ENCODE data around the gene PLLP. TPM values are rescaled to one million over a fixed set of nuclear protein-coding genes. Genes with fewer than 3 reads are reported as not detected.

The PLLP gene
- total and polyA plus RNA-seq, 2 experiments from 2014 or later: 1.3 to 6.1 TPM

GRCh38 chr16:57252148-57252721 is 32.2 kb downstream of the PLLP start:
- DNase-seq (ENCODE audit: low spot score): no peak
- ATAC-seq: no peak
- Histone ChIP-seq H3K79me2 (replicated peaks; ENCODE audit: insufficient read depth) (no peaks in the 10 kb centered on the region), H3K27ac (ENCODE audit: low read depth) (no peak overlapping the region), H3K9me2 (ENCODE audit: insufficient read depth) (no peaks in the 10 kb centered on the region), H3K36me3 (ENCODE audit: insufficient read depth) (no peaks in the 10 kb centered on the region; the same call in 1 of the 2 replicates), H3F3A (replicated peaks; ENCODE audit: low read depth) (no peaks in the 10 kb centered on the region), H3K27me3 (ENCODE audit: insufficient read depth) (no peaks in the 10 kb centered on the region), H4K20me1 (replicated peaks; ENCODE audit: insufficient read depth) (no peaks in the 10 kb centered on the region), H3K4me3 (no peak overlapping the region), H2AFZ (no peak overlapping the region), H3K4me1 (ENCODE audit: insufficient read depth) (no peaks in the 10 kb centered on the region), H3K4me2 (no peak overlapping the region)
- Mint-ChIP-seq H3K27ac (no peak overlapping the region), H3K36me3 (ENCODE audit: low read depth) (peaks cover 17% of the 10 kb centered on the region), H3K4me1 (no peaks in the 10 kb centered on the region), H3K9me3 (0 out of 3 replicates have a peak, but pooled peaks cover 5% of the 10 kb centered on the region), H3K4me3 (no peak overlapping the region), H3K27me3 (ENCODE audit: insufficient read depth, low read depth, poor library complexity) (peaks cover 12% of the 10 kb centered on the region)
- TF ChIP-seq POLR2AphosphoS5 (IDR thresholded peaks at IDR 0.05; ENCODE audit: low read depth) (no peak), JUNB (IDR thresholded peaks at IDR 0.05; ENCODE audit: unreplicated experiment) (no peak), CREB1 (CRISPR knock-in tag; IDR thresholded peaks at IDR 0.05; ENCODE audit: low read depth) (no peak), ZNF331 (CRISPR knock-in tag; IDR thresholded peaks at IDR 0.05; ENCODE audit: low read depth) (no peak), EZH2phosphoT487 (IDR thresholded peaks at IDR 0.05; ENCODE audit: unreplicated experiment) (no peak), STAT1 (IDR thresholded peaks at IDR 0.05; ENCODE audit: unreplicated experiment) (no peak), CTCF (conservative IDR thresholded peaks at IDR 0.05; ENCODE audit: low read depth in 2 of 2) (no peak), NANOG (IDR thresholded peaks at IDR 0.05; ENCODE audit: borderline replicate concordance) (no peak), REST (IDR thresholded peaks at IDR 0.05; ENCODE audit: unreplicated experiment) (no peak), ETS1 (IDR thresholded peaks at IDR 0.05) (no peak), ZNF462 (CRISPR knock-in tag; IDR thresholded peaks at IDR 0.05) (no peak)

Data from GM23338 (cell line).